HG03175 (cell line): ENCODE results near the gene PROM1.

Experiments
- ATAC-seq: cut with Tn5 transposase; IDR thresholded peaks from one replicate; pipeline ENCODE4 v1.9.1; 2021; ENCODE audit warnings: mild to moderate bottlenecking, moderate library complexity; ENCODE audit not compliant: unreplicated experiment

The PROM1 gene

GRCh38 chr4:16083241-16084191, at the start of gene PROM1:
TSS of gene PROM1 (minus strand) at chr4:16084023. CDS start at chr4:16075906, 8,117 bp downstream.
- no peak for ATAC-seq

- ATAC-seq, result no peak
These were observed 49.6 kb upstream of the PROM1 start for GRCh38 chr4:16133406-16133805.

- ATAC-seq, result no peak
These were observed 47.5 kb upstream of the PROM1 start for GRCh38 chr4:16131293-16131692.

- no peak for ATAC-seq
These were observed 45.5 kb upstream of the PROM1 start for GRCh38 chr4:16129336-16129735.

GRCh38 chr4:16126714-16127113, 42.9 kb upstream of the PROM1 start:
- ATAC-seq, result no peak

GRCh38 chr4:16125571-16126445, 42.0 kb upstream of the PROM1 start:
- no peak for ATAC-seq

GRCh38 chr4:16124232-16124631, 40.4 kb upstream of the PROM1 start:
- ATAC-seq, result no peak

- no peak for ATAC-seq
These were observed 39.7 kb upstream of the PROM1 start for GRCh38 chr4:16123356-16124084.

- ATAC-seq, result no peak
These were observed 39.0 kb upstream of the PROM1 start for GRCh38 chr4:16122784-16123183.

GRCh38 chr4:16122308-16122711, 38.5 kb upstream of the PROM1 start:
- ATAC-seq, result no peak

GRCh38 chr4:16120720-16121119, 36.9 kb upstream of the PROM1 start:
- no peak for ATAC-seq

- ATAC-seq, result no peak
These were observed 36.2 kb upstream of the PROM1 start for GRCh38 chr4:16119981-16120380.

GRCh38 chr4:16118090-16118489, 34.3 kb upstream of the PROM1 start:
- ATAC-seq, result no peak

GRCh38 chr4:16117164-16117563, 33.3 kb upstream of the PROM1 start:
- no peak for ATAC-seq

- no peak for ATAC-seq
These were observed 32.7 kb upstream of the PROM1 start for GRCh38 chr4:16116493-16116990.

- no peak for ATAC-seq
These were observed 32.2 kb upstream of the PROM1 start for GRCh38 chr4:16116019-16116418.

GRCh38 chr4:16114546-16114945, 30.7 kb upstream of the PROM1 start:
- ATAC-seq, result no peak

GRCh38 chr4:16113741-16114140, 29.9 kb upstream of the PROM1 start:
- ATAC-seq, result no peak

GRCh38 chr4:16111533-16111932, 27.7 kb upstream of the PROM1 start:
- no peak for ATAC-seq

GRCh38 chr4:16110661-16111290, 27.0 kb upstream of the PROM1 start:
- no peak for ATAC-seq
